WTC11 (cell line): ENCODE data around the gene NCOA6. TPM values are rescaled to one million over a fixed set of nuclear protein-coding genes. Genes with fewer than 3 reads are reported as not detected.
A peak's percentile ranks its signal among the peaks of the same experiment; 100 is the strongest.

Source experiments
- ATAC-seq: fragments of 200-7000 bp; cut with Tn5 transposase; 2 replicates; pipeline ENCODE4 v1.10.0; 2021; ENCODE audit warnings: mild to moderate bottlenecking, moderate library complexity
- CTCF ChIA-PET: fragments of 300-600 bp; sonication (Branson Sonifier 250); formaldehyde crosslinking; loops from one replicate; lab custom pipeline; 2021; ENCODE audit warnings: antibody characterized with exemption; lab: Charles Lee
- POLR2A ChIA-PET: fragments of 350-600 bp; sonication (Branson Sonifier 250); formaldehyde crosslinking; loops from one replicate; lab custom pipeline; 2021; ENCODE audit warnings: antibody characterized with exemption; lab: Charles Lee
- DNase-seq: peaks from one replicate; pipeline ENCODE4 v3.0.0; 2021; ENCODE audit warnings: low spot score
- H3K27ac Mint-ChIP-seq: 2 replicates; pipeline ENCODE4 v1.8.0; 2021; ENCODE audit warnings: mixed read lengths
- H3K27me3 Mint-ChIP-seq: 2 replicates; pipeline ENCODE4 v1.8.0; 2021; ENCODE audit warnings: low read depth, mild to moderate bottlenecking, moderate library complexity, mixed read lengths
- H3K36me3 Mint-ChIP-seq: 2 replicates; pipeline ENCODE4 v1.8.0; 2021; ENCODE audit warnings: mixed read lengths
- H3K4me1 Mint-ChIP-seq: 2 replicates; pipeline ENCODE4 v1.8.0; 2022; ENCODE audit warnings: mixed read lengths
- H3K4me3 Mint-ChIP-seq: 2 replicates; pipeline ENCODE4 v1.8.0; 2021; ENCODE audit warnings: mild to moderate bottlenecking, moderate library complexity, mixed read lengths
- H3K9me3 Mint-ChIP-seq: 2 replicates; pipeline ENCODE4 v1.8.0; 2021; ENCODE audit warnings: mixed read lengths
- ARID4B ChIP-seq: sonication (generic); formaldehyde crosslinking; IDR thresholded peaks from 2 replicates; pipeline ENCODE4 v1.8.0; 2023; ENCODE audit warnings: missing genetic modification reagents, mild to moderate bottlenecking, borderline replicate concordance
- ATF1 ChIP-seq: sonication (generic); formaldehyde crosslinking; IDR thresholded peaks from 2 replicates; pipeline ENCODE4 v1.8.1; 2023; ENCODE audit warnings: mild to moderate bottlenecking, moderate library complexity, missing genetic modification reagents
- ATF6 ChIP-seq: sonication (generic); formaldehyde crosslinking; IDR thresholded peaks from 2 replicates; pipeline ENCODE4 v1.8.1; 2023; ENCODE audit warnings: mild to moderate bottlenecking, missing genetic modification reagents
- CTCF ChIP-seq: fragments of 200-600 bp; IDR thresholded peaks from 2 replicates; pipeline ENCODE4 v1.8.0; 2022; ENCODE audit warnings: antibody characterized with exemption
- E2F5 ChIP-seq: sonication (generic); formaldehyde crosslinking; IDR thresholded peaks from 2 replicates; pipeline ENCODE4 v1.8.1; 2022; ENCODE audit warnings: mild to moderate bottlenecking, moderate library complexity, missing genetic modification reagents
- ETV6 ChIP-seq: sonication (generic); formaldehyde crosslinking; IDR thresholded peaks from 2 replicates; pipeline ENCODE4 v1.8.1; 2022; ENCODE audit warnings: mild to moderate bottlenecking, missing genetic modification reagents
- FOXK1 ChIP-seq: sonication (generic); formaldehyde crosslinking; IDR thresholded peaks from 2 replicates; pipeline ENCODE4 v1.8.0; 2022; ENCODE audit warnings: mild to moderate bottlenecking, moderate library complexity, missing genetic modification reagents
- FOXP1 ChIP-seq: sonication (generic); formaldehyde crosslinking; IDR thresholded peaks from 2 replicates; pipeline ENCODE4 v1.8.0; 2022; ENCODE audit warnings: missing genetic modification reagents, mild to moderate bottlenecking, moderate library complexity, borderline replicate concordance
- FOXP4 ChIP-seq: sonication (generic); formaldehyde crosslinking; IDR thresholded peaks from 2 replicates; pipeline ENCODE4 v1.8.0; 2022; ENCODE audit warnings: mild to moderate bottlenecking, missing genetic modification reagents
- HMGXB4 ChIP-seq: sonication (generic); formaldehyde crosslinking; IDR thresholded peaks from 2 replicates; pipeline ENCODE4 v1.8.1; 2023; ENCODE audit warnings: mild to moderate bottlenecking, moderate library complexity, missing genetic modification reagents
- IRF1 ChIP-seq: sonication (generic); formaldehyde crosslinking; IDR thresholded peaks from 2 replicates; pipeline ENCODE4 v1.8.0; 2023; ENCODE audit warnings: missing genetic modification reagents
- JAZF1 ChIP-seq: fragments of 250-450 bp; sonication (Bioruptor Pico); IDR thresholded peaks from 2 replicates; pipeline ENCODE4 v1.9.0; 2021; ENCODE audit warnings: moderate library complexity, mild to moderate bottlenecking, inconsistent platforms
- SMAD3 ChIP-seq: sonication (generic); formaldehyde crosslinking; IDR thresholded peaks from 2 replicates; pipeline ENCODE4 v1.8.0; 2022; ENCODE audit warnings: missing genetic modification reagents, mild to moderate bottlenecking, borderline replicate concordance
- SP1 ChIP-seq: sonication (generic); formaldehyde crosslinking; conservative IDR thresholded peaks from 2 replicates; pipeline ENCODE4 v1.8.1; 2022; ENCODE audit warnings: missing genetic modification reagents
- TP53 ChIP-seq: sonication (generic); formaldehyde crosslinking; IDR thresholded peaks from 2 replicates; pipeline ENCODE4 v1.8.1; 2023; ENCODE audit warnings: mild to moderate bottlenecking, missing genetic modification reagents
- ZNF232 ChIP-seq: sonication (generic); formaldehyde crosslinking; IDR thresholded peaks from 2 replicates; pipeline ENCODE4 v1.8.0; 2022; ENCODE audit warnings: mild to moderate bottlenecking, missing genetic modification reagents
- ZNF512 ChIP-seq: sonication (generic); formaldehyde crosslinking; IDR thresholded peaks from 2 replicates; pipeline ENCODE4 v1.8.1; 2022; ENCODE audit warnings: missing genetic modification reagents, borderline replicate concordance
- ZNF671 ChIP-seq: fragments of 250-450 bp; sonication (Bioruptor Pico); IDR thresholded peaks from 2 replicates; pipeline ENCODE4 v1.8.0; 2021; ENCODE audit warnings: mild to moderate bottlenecking
- ZSCAN18 ChIP-seq: fragments of 250-450 bp; sonication (Bioruptor Pico); IDR thresholded peaks from 2 replicates; pipeline ENCODE4 v2.1.2; 2022; ENCODE audit warnings: mild to moderate bottlenecking, moderate library complexity
- total RNA-seq: library from RNA; stranded (reverse); gene quantifications from 3 replicates; pipeline ENCODE4 v1.2.3, GENCODE V29; 2021

Gene NCOA6
- total RNA-seq, 1 experiment from 2014 or later: 10.1 TPM

- Mint-ChIP-seq H3K27me3 (peaks cover 32% of the 10 kb centered on the region), H3K4me1 (peaks cover 45% of the 10 kb centered on the region), H3K27ac (peak within 1 kb of the TSS; percentile 1; the same call in 1 of the 2 replicates), H3K36me3 (no peaks in the 10 kb centered on the region), H3K4me3 (peak within 1 kb of the TSS; percentile 86), H3K9me3 (no peaks in the 10 kb centered on the region)
- ChIA-PET CTCF (interaction anchor here (0.6 to 7.7 kb wide), 8 partner anchors 10 to 211 kb away, joined by 3 to 152 read pairs (median 5); partner anchors contain the start of genes GSS and MYH7B), POLR2A (no interaction called here)
- DNase-seq (peak; percentile 91), ATAC-seq (peak; percentile 38)
- peak; percentile 97 for TF ChIP-seq SP1 (CRISPR knock-in tag)
- no peak for TF ChIP-seq ZNF671 (CRISPR knock-in tag)
- TF ChIP-seq E2F5 (CRISPR knock-in tag): peak; percentile 62; the same call in 1 of the 2 replicates
- TF ChIP-seq CTCF: peak; percentile 56
- TF ChIP-seq ETV6 (CRISPR knock-in tag): peak; percentile 34; the same call in 1 of the 2 replicates
- no peak for TF ChIP-seq ZNF512
- no peak for TF ChIP-seq JAZF1 (CRISPR knock-in tag)
- no peak for TF ChIP-seq IRF1 (CRISPR knock-in tag)
- no peak for TF ChIP-seq ZSCAN18
- no peak for TF ChIP-seq TP53 (CRISPR knock-in tag)
- TF ChIP-seq ATF6 (CRISPR knock-in tag): no peak
- TF ChIP-seq SMAD3: peak; percentile 75; the same call in 1 of the 2 replicates
- TF ChIP-seq ARID4B (CRISPR knock-in tag): 0 out of 2 replicates have a peak, but pooled peaks have one; percentile 56
- peak; percentile 62; the same call in 1 of the 2 replicates for TF ChIP-seq FOXK1 (CRISPR knock-in tag)
- peak; percentile 96 for TF ChIP-seq HMGXB4 (CRISPR knock-in tag)
- no peak for TF ChIP-seq ATF1
- TF ChIP-seq FOXP1 (CRISPR knock-in tag): peak; percentile 66; the same call in 1 of the 2 replicates
- TF ChIP-seq ZNF232 (CRISPR knock-in tag): 0 out of 2 replicates have a peak, but pooled peaks have one; percentile 75
- TF ChIP-seq FOXP4 (CRISPR knock-in tag): 0 out of 2 replicates have a peak, but pooled peaks have one; percentile 53
Observed at GRCh38 chr20:34872622-34873224, 47.3 kb upstream of the NCOA6 start, which contains the start of gene GGT7. Gene GGT7 (minus strand): TSS chr20:34872856. CDS start chr20:34872815, 41 bp downstream.
